Measurements from ENCODE around the gene COL4A1. TPM values are rescaled to one million over a fixed set of nuclear protein-coding genes. Genes with fewer than 3 reads are reported as not detected.

COL4A1 gene
- total RNA-seq, 1 donor from 2014 or later = not detected

DNA sequence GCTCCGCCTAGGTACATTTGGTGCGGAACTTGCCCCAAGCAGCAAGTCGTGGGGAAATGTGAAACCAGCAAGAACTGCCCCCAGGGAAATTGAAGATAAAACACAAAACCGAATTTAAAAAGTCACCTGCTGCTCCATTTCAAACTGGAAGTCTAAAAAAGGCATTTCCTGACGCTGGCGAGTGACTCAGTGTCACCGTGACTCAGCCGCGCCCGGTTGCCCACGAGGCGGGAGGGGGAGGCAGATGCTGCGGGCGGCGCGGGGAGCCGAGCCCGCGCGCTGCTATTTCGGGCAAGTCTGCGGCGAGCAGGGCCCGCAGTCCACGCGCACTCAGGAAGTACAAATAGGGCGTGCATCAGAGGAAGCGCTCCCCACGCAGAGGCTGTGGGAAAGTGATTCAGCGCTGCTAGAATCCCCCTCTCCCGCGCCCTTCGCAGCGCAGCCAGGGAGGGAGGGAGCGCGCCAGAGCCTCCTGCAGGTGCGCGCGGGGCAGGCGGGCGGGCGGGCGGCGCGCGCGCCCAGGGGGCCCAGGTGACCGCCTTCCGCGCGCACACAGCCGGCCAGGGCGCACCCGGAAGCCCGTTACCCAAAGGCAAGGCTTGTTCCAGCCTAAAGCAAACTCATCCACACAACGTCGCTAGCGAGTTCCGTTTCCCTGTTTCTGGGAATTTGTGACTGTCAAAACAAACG, 168.8 kb downstream of the COL4A1 start:
- intact Hi-C loops (cut with micrococcal nuclease) = loop anchor here (2.0 to 5.0 kb wide), 2 partner anchors 351 to 1921 kb away; partner anchors contain the start of genes ABHD13, IRS2 and LIG4

DNA sequence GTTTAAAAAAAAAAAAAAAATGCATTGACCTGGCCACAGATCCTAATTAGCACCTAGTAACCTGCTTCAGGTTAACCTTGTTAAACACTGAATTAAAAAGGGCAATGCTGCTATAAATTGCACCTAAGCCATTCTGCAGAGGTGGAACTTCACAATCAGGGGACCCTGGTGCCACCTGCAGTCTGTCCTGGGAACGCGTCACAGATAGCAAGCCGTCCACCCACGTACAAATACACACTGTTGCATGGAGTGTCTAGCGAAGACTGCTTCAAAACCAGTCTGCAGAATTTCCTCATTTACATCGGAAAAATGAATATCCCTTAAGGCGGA, 169.3 kb downstream of the COL4A1 start:
- intact Hi-C loops (cut with micrococcal nuclease) = loop anchor here (2.0 to 5.0 kb wide), 2 partner anchors 351 to 1920 kb away; partner anchors contain the start of genes ABHD13, IRS2 and LIG4

DNA sequence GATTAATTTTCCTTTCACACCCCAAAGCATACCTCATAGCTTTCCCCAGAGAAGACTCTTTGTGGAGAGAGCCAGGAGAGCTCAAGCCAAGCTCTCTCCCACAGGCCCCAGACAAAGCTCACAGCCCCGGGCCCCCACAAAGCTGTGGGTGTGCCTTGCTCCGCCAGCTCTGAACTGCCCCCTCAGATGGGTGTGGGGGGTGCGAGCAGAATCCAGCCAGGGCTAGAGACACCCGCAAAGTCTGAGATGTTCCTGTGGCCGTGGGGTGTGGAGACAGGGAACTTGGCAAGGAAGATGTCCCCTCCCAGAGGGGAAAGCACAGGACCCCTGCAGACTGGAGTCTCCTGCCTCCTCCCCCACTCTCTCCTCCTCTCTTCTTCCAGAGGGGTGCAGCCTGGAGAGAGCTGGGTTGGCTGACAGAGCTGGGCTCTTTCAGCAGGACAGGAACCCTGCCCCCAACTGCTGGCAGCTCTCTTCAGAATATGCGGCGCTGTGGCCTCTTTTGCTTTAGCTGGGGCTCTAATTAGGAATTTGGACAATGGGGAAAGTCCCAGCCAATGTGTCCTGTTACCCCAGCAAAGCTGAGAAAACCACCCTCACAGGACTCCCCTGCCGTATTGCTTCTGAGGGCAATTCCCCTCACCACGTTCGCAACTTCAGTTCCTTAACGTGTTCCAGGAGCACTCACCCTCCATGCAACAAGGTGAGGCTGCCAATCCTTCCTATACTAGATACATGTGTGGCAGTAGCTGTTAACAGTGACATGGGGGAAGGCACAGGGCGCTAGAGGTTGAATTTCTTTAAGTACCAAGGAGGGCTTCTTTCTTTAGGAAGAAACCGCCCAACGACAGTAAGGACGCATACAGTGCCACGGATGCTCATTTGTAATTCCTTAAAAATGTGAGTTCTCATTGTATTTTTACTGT, 170.0 kb downstream of the COL4A1 start:
- intact Hi-C loops (cut with micrococcal nuclease) = loop anchor here (5.0 kb wide), 1 partner anchor 1920 kb away; the partner anchor contains the start of genes ABHD13 and LIG4

DNA sequence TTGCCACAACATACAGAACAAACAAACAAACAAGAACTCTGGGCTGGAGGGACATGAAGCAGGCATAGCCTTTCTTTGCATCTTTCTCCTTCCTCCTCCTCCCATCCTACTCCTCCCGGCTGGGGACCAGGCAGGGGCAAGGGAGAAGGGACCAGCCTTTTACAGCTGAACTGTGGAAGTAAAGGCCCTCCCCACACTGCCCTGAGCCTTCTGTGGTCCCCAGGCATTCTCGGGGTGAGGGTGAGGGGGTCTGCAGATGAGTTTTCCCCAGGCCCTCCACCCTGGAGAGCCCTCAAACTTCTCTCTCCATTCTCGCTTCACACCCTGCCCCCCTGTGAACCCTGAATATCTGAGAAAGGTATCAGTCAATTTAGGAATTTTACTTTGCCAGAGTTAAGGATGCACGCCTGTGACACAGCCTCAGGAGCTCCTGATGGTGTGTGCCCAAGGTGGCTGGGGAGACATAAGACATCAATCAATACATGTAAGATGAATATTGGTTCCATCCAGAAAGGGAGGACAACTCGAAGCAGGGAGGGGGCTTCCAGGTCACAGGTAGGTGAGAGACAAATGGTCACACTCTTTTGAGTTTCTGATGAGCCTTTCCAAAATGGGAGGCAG, 170.9 kb downstream of the COL4A1 start:
- intact Hi-C loops (cut with micrococcal nuclease) = loop anchor here (5.0 kb wide), 1 partner anchor 1919 kb away; the partner anchor contains the start of genes ABHD13 and LIG4

DNA sequence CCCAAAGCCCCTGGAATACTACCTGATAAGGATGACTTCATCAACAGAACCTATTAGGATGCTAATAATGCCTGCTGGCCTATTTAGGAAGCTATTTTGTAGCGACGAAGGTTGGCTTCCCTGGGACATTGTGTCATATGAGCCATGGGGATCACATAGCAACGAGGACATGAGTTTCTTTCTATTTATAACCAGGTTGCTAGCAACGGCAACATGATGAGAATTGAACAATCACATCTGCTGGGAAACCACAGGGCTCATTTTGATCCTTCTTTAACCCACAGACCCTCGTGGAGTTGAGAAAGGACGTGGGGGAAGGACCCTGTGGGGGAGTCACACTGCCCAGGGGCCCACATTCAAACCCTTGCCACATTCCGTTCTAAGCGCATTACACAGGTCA, 172.2 kb downstream of the COL4A1 start:
- intact Hi-C loops (cut with micrococcal nuclease) = loop anchor here (5.0 kb wide), 1 partner anchor 1918 kb away; the partner anchor contains the start of genes ABHD13 and LIG4

DNA sequence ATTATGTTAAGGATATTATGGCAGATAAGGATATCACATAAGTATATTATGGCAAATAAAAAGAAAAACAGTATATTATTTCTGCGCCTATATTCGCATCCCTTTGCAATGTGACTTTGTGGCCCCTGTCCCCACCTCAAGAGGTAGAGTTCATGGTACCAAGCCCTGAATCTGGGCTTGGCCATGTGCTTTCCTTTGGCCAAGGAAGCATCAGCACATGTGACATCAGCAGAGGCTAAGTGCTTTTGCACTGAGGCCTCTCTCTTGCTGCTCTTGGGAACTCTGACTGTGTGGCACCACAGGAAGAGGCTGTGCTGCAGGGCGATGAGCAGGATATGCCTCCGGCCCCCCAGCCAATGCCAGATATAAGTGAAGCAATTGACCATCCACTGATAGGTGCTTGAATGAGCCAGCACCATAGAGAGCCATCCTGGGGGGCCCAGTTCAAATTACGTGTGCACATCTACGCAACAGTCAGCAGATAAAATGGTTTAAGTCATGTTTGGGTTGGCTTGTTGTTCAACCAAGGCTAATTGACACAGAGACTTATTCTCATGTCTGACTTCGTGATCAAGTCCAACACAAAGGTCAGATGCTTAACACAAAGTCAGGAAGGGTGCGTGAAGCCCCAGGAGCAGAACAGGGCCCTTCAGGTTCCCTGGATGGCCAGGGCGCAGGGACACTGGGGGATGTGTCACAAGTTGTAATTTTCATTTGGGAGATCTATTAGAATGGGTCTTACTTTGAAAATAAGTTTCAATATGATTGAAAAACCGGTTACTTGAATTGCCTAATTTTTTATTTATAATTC, 173.3 kb downstream of the COL4A1 start:
- intact Hi-C loops (cut with micrococcal nuclease) = no loop called here

DNA sequence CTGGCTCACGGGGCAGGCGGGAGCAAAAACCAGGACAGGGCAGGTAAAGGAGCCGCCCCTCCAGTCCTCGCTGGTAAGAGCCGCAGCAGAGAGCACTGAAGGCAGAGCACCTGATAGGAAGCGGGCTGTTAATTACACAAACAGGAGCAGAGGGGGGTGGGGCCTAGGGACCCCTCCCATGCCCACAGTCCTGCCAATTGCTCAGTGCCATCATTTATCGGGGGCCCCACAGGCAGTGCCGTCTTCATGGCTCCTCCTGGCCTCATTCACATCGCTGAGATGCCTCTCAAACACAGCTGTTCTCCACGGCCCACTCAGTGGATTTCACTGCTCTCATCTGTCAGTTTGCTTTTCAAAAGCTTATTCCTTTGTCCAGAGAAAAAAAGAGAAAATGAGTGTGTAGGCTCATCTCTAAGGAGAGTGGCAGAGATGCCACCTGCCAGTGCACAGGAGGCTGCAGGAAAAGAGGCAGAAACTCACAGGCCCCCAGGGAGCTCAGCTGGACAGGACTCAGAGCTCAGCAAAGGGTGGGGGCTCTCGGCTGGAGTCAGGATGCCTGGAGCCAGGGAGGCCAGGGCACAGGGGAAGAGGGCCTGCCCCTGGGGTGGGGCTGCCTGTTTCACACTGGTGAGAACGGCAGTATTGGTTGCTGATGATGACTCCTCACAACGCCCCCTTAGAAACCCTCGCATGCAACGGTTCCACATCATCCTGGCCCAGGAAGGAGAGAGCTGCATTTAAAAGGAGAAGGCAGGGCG, 174.6 kb downstream of the COL4A1 start:
- intact Hi-C loops (cut with micrococcal nuclease) = no loop called here

DNA sequence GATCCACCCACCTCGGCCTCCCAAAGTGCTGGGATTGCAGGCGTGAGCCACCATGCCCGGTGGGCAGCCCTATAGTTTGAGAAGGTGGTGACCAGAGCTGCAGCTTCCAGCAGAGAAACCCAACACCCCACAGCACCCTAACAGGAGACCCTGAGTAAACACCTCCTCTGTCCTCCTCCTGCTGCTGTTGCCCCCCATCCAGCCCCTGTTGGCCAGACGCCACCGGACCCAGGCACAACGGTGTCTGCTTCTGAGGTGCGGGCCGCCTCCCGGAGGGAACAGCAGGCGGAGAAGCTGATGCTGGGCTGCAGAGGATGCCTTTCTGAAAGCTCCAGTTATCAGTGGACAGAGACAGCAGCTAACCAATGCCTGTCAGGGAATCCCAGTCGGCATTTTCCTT, 175.5 kb downstream of the COL4A1 start:
- intact Hi-C loops (cut with micrococcal nuclease) = no loop called here

DNA sequence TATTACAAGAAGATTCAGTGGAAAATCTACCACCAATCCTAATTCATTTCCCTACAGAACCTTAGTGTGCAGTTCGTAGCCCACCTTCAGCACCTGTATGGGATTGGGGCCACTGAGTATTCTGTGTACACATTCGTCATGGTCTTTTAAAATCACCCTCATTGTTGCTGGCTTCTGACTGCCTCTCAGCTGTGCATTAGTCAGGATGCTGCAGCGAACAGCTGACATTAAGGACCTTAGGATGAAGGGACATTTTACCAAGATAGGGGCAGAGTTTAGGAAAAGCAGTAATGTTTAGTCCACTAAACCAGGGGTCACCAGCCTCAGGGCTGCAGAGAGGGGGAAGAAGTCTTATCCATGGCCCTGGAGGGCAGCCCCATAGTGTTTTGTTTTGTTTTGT, 176.5 kb downstream of the COL4A1 start:
- intact Hi-C loops (cut with micrococcal nuclease) = no loop called here

DNA sequence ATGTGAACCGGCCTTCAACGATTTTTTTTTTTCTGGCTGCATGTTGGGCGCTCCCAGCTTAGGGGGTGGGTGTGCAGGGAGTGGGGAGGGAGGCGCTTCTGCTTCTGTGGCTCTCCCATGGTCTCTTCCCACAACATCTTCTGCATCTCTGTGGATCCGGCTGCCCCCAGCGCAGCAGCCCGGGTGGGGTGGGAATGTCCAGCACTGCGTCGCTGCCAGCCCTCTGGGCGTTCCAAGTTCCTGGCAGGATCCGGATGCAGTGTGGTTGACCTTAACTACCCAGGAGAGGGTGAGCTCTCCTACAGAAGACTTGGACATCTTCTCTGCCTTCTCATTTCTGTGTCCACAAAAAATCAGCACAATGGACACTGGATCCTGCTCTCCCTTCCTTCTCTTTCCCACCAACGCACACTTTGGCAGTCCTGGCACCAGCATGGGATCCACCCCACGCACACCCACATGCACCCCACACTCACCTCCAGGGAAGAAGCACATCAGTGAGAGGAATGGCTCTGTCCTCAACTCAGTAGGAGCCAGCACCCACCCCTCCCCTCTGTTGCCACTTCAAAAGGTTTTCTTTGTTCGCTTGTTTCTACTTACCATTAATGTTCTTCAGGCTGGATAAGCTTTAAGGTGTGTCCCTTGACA, 177.3 kb downstream of the COL4A1 start:
- intact Hi-C loops (cut with micrococcal nuclease) = no loop called here

DNA sequence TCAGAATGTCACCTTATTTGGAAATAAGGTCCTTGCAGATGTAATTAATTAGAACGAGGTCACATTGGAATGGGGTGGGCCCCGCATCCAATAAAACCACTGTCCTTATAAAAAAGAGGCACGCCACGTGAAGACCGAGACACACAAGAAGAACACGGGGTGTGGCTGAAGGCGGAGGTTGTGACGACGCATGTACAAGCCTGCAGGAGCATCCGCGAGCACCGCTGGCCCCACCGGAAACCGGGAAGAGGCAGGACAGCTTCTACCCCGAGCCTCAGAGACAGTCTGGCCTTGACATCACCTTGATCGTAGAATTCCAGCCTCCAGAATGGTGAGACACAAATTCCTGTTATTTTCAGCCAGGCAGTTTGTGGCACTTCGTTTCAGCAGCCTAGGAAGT, 177.9 kb downstream of the COL4A1 start:
- intact Hi-C loops (cut with micrococcal nuclease) = no loop called here

DNA sequence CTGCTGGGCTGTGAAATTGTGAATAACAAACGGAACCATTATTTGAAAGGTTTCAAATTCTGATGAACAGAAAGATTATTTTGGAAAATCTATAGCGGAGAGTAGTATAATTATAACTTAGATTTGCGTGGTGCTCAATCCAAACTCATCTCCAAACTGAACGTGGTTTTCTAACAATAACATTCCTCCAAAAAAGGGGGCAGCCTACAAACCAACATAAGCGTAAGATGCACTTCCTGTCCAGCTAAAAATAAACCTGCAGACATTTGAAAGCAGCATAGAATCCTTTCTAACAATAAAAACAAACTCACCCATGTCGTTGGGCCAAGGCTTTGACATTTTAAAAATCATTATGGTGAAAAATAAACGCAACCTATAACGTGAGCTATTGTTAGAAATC, 178.4 kb downstream of the COL4A1 start:
- intact Hi-C loops (cut with micrococcal nuclease) = no loop called here

DNA sequence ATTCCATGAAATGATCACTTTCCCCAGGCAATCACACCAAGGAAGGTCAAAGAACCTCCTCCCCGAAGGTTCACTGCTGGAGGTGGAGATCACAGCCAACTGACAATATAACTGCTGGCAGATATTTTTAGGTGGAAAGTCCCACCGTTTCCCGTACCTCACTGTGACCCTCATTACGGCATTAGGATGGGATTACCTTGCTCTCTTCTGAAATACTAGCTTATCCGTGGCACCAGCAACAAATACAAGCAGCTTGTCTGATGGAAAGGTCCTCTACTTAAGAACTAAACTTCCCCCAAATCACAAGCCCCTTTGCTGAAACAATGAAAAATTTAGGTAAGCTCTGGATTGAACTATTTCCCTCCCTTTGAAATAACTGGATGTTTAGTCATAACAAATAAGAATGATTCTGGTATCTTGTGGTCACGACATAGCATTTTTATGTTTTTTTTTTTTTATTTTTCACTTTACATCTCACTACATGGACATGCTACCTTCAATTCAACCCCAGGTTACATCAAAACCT, 178.9 kb downstream of the COL4A1 start:
- intact Hi-C loops (cut with micrococcal nuclease) = no loop called here

DNA sequence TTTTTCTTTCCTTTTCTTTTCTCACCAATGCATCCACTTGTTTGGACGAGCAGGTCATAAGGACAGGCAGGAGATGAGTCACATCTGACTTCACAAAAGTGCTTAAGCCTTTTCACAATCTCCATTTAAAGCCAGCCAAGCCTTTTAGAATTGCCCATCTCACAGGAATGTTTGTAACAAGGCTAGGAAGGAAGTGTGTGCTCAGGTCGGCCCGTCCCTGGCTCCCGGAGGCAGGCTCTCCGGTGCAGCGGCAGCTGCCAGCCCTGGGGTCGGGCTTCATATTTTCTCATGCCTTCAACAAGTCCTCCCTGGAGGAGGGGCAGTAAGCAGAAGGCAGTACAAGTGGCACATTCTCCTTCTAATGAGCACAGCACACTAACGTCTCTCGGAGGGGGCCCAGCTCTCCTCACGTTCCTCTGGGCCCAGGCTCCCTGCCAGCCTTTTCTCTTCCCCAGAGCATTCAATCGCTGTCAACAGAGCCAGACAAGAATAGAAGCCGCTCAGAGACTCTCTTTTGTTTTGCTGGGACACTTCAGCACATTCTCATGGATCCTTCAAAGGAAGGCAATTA, 180.5 kb downstream of the COL4A1 start:
- intact Hi-C loops (cut with micrococcal nuclease) = no loop called here

DNA sequence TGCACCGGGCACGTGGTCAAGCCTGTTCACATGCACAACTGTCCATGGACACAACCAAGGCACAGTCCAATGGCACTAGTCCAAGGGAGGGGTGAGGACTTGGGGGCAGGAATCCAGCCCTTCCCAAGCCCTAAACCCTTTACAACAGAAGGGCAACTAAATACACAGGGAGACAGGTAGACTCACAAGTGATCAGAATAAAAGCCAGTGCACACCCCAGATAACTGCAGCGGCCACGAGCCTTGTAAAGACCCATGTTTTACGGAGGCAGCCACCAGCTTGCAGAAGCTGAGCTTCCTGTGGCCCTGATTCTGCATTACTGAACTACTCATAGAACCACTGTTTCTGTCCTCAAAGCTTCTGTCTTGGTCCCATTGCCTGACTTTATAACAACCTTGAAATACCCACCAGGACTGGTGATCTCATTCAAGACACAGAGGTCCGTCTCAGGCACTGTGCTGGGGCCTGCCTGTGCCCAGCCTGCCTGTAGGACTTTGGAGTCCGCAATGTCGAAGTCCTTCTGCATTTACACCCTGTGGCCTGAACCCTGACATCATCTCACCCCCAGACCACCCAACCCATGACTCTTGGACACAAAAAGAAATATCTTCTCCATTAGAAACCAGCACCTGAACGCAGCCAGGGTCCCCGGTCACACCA, 181.2 kb downstream of the COL4A1 start:
- intact Hi-C loops (cut with micrococcal nuclease) = no loop called here

DNA sequence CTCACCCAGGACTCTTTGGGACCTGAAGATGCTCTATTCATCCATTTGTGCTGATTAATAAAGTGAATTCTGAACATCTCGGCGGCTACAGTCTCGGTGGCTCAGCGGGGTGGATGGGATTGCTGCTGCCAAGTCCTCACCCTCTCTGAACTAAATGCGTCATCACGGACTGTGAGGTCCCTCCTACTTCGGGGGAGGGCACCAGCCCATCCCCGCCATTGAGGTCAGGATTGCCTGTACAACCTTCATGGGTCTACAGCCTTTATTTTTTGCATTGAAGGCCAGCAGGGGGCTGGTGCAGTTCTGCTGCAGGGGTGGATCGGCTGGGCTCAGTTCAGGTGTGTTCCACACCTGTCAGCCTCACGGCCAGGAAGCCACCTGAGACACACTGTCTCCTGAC, 181.8 kb downstream of the COL4A1 start:
- intact Hi-C loops (cut with micrococcal nuclease) = no loop called here

DNA sequence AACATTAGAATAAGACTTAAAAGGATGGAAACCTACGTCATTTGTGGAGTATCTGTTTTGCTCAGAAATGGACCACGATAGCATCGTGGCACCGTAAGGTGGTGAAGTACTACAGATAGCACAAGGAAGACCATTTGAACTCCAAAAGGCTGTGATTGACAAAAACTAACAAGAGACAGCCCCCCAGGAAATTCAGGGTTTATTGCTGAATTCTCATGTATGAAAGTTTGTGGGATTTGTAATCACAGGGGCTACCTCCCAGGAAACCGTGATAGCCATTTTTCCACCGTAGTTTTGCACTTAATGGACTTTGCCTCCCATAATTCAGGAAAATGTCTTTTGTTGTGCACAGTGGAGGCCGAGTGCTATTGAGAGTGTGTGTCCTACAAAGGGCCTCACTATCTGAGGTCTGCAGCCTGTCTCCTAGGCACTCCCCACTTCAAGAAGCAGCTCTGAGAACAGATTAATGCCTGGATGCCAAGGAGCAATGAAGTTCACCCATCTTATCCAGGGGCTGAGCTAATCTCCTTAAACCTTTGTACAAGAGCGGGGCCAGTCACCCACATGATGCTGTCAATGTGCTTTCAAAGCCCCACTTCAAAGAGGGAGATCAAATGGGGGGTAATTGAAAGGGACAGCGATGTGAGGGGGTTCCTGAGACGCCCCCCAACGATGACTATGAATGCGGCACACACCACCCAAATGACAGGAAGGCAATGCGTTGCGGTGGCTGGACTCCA, 182.6 kb downstream of the COL4A1 start:
- intact Hi-C loops (cut with micrococcal nuclease) = no loop called here
